Putamen (tissue), 1 donor: ENCODE measurements around the gene NAA60.

Experiments used
- DNase-seq: peaks from one replicate; pipeline ENCODE4 v3.0.0-alpha.2; 2016; ENCODE audit warnings: low spot score

The NAA60 gene

DNA sequence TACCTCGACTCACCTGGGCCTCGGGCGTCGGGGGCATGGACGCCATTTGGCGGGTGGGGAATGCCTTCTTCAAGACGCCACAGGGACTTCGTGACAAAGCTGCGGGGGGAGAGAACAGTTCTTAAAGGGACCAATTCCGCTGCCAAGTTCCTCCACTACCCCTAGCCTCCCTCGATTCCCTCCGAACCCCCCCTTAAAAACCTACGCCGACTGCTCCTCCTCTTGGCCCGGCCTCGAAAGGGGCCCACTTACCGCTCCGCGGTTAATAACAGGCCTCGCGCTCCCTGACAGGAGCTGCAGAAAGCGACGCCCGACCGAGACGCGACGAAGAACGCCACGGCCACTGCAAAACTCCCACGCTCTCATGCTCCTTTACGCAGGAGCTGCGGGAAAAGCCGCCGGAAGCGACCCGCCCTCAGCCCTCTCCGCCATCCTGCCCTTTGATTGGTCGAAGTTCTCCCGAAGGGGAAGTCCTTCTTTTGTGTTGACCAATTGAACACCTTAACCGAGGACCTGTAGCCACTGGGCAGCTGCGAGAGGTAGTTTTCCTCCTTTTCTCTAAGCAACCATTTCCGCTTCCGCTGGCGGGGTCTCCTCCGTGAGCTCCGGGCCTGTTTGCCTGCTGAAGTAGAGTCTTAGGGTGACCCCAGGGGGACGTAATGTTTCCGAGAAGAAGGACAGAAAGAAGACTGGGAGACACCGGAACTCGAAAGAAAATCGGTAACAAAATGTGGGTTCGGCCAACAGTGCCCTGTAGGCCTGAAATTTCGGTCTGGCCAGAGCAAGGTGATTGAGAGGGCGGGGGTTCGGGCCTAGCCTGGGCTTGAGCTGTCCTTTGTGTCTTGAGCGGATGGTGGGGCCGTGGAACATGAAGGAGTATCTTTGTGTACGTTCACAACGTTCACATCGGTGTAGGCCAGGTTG lies at the start of gene NAA60, which contains the start of gene ZNF597:
Gene NAA60 (plus strand): TSS at position 573 of the 924 bp plus-strand sequence. CDS start 32,548 bp downstream, outside the sequence.
Gene ZNF597 (minus strand): TSS at position 397 of the 924 bp plus-strand sequence. CDS start 351 bp downstream, at position 46.
- peak; percentile 89 for DNase-seq

DNA sequence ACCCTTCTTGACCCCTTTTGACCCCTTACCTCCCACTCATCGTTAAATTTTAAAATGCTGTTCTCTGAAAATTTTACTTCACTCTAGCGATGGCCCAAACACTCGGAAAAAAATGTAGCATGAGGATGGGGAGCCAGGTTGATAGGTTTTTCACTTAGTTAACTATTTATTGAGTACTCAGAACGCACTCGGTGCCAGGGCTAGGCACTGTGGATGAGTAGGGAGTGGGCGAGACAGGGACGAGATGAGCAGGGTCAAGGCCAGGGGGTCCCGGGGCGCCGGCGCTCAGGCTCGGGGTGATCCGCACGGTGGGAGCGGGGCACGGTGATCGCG lies 43.1 kb upstream of the NAA60 start:
- DNase-seq: no peak

DNA sequence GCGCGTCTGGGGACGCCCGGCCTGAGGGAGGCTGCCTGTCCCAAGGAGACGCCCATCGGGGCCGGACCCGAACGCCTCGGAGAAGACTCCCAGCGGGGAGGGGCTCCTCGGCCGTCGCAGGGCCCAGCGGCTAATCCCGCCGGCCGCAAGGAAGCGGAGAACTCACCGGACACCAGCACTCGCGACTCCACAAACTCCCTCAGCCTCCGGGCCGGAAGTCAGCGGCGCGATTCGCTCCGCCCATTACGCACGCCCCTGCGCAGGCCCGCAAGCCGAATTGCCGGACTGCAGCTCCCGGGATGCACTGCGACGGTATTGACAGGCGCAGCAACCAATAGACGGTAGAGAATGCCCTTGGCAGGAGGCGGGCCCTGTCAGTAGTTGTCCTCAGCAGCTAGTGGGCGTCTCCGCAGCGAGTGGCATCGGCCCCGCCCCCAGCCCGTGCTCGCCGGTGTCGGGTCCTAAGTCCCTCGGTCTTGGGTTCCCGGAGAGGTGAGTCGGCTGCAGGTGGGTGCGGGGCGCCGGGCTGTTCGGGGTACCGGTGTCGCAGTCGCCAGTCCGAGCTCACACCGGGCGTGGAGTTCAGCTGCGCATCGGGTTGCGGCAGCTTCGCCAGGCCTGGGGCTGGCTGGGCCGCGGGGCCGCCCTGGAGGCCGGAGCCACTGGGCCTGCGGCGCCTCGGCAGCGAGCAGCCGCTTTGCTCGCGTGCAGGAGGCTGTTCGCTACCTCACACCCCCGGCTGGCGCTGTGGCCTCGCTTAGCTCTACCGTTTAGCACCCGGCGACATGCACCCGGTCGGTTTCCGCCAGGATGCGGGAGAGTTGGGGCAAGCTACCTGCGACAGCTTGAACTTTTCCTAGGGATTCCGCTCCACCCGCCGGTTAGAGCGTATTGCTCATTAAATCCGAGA lies 42.4 kb upstream of the NAA60 start, which contains the start of the genes ZNF174 and ZSCAN32:
Gene ZNF174 (plus strand): TSS at position 437 of the 910 bp plus-strand sequence. CDS start 790 bp downstream, outside the sequence.
Gene ZSCAN32 (minus strand): TSS at position 226 of the 910 bp plus-strand sequence. CDS start 3,447 bp downstream, outside the sequence.
- peak; percentile 98 for DNase-seq

DNA sequence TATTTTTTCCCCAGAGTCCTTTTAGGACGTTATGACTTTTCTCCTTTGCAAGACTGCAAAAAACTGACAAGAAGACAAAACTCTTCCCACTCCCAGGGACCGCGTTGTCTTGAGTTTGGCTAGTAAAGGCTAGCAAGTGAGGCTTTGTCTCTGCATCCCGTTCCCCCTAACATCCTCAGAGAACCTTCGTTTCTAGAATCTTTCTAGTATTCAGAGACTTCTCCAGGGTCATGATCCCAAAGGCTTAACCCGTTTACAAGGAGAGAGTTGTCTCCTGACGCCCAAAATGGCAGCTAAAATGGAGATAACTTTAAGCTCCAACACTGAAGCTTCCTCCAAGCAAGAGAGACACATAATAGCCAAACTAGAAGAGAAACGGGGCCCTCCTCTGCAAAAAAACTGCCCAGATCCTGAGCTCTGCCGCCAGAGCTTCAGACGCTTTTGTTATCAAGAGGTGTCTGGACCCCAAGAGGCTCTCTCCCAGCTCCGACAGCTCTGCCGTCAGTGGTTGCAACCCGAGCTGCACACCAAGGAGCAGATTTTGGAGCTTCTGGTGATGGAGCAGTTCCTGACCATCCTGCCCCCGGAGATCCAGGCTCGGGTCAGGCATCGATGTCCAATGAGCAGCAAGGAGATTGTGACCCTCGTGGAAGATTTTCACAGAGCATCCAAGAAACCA lies 41.6 kb upstream of the NAA60 start:
- DNase-seq: no peak

DNA sequence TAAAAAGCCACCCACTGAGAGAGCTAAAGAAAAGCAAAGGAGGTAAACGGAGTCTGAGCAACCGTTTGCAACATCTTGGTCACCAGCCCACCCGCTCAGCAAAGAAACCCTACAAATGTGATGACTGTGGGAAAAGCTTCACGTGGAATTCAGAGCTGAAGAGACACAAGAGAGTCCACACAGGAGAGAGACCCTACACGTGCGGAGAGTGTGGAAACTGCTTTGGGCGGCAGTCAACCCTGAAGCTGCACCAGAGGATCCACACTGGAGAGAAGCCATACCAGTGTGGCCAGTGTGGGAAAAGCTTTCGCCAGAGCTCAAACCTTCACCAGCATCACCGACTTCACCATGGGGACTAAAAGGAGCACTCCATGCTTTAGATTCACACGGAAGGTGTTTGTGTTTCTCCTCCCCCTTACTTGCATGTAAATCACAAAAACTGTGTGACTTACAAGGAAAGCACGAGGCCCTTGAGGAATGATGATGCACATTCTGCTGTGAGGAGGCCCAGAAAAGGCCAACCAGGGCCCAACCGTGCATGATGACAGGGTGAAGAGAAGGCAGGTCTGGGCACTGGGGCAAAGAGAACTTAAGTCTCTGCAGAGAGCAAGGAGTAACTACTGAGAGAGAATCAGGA lies 34.8 kb upstream of the NAA60 start:
- no peak for DNase-seq

DNA sequence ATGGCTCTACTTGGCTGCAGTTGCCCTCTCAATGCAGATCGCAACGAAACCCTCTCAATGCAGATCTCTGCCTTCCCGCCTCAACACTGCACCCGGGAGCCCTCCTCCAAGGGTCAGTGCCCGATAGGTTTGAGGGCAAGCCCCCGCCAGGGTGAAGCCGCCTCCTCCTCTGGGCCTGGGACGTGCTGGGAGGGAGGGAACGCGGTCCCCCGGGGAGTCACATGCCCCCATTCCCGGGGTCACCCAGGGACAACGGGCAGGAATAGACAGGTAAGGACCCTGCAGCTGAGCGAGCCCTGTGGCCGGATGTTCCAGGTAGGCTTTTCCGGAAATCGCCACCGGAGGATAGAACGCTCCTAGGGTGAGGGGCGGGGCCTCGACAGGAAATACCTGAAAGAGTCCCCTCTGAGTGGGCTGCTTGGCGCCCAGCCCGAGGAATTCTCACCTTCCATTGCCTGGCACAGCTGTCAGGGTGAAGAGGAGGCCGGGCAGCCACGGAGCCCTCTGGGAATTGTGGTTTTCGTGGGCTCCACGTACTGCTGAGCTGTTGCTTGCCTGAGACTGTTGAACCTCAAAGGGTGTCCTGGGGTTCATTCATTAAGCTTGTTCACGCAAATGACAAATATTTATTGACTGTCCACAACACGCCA lies 29.6 kb upstream of the NAA60 start:
- DNase-seq: no peak

DNA sequence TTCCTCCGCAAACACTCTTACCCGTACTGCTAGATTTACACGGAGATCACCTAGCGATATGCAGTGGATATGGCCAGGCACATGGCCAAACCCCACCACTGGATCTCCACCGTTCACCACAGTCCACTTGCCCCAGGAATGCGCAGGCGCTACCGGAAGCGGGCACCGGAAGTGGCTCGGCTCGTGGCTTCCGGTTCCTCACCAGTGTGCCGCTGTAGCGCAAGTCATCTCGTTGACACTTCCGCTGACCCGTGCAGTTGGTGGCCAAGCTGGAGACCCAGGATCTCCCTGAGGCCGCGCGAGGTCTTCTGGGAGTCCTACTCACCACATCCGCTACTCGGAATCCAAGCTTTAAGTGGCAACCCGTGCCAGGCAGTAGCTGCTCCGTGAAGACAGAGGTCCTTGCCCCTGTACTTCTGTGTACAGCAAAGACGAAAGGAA lies 11.7 kb upstream of the NAA60 start:
- peak; percentile 26 for DNase-seq

DNA sequence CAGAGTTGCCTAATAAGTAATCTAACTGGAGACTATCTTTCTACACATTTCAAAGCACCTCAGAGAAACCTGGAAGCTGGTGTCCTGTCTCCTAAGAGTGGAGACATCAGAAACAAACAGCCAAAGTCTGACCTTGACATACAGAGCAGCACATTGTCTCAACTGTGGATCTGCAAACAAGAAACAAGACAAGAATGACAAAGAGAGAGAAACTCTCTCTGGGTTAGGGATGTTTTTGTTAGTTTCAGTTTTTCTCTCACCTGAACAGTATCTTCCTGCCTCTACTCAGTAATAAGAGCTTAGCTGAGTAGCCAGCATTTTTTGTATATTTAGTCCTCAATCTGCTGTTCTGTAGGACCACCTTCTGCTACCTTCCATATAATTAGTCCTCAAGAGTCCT lies 9.1 kb upstream of the NAA60 start:
- no peak for DNase-seq

DNA sequence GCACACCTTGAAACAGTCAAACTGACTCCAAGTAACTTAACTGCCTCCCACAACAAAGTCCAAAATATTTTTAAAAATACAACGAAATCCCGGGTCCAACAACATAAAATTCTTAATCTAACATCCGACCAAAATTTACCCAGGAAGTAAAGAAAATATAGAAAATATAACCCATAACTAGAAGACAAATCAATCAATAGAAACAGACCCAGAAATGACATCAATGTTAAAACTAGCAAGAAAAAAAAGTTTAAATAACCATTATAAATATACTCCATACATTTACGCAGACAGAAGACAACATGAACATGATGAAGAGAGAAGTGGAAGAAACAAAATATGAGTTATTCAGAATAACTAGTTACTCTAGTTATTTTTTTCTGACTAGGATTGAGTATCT lies 3.8 kb upstream of the NAA60 start:
- DNase-seq: no peak

DNA sequence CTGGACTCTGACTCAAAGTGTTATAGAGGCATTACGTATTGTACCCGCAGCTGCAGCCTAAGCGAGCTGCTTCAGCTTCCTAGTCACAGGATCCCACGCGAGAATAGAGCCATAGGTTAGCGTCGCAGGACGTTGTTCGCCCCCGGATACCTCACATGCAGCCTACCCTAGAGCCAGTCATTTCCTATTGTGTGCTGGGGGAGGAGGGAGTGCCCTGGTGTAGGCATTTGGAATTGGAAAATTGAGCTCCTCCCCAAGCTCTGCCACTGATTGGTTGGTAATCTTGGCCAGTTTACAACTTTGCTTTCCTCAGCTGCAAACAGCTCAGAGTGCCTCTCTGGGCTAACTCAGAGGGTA lies 530 bp downstream of the NAA60 start:
- DNase-seq: peak; percentile 50

DNA sequence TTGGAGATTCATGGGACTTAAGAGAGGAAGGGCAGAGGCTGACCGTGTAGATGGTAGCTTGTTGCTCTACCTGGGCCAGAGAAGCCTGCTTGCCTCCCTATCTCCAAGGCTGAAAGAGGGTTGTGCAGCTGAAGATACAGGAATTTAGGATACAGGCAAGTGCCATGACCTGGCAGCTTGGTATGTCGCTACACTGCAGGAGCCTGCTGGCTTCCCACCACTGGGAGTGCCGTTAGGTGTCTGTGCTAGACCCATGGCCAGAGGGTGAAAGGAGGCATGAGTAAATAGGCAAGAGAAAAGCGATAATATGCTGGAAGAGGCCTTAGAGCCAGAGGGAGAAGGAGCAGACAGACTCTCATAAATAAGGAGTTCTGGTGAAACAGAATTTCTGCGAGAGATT lies 10.6 kb downstream of the NAA60 start:
- no peak for DNase-seq

DNA sequence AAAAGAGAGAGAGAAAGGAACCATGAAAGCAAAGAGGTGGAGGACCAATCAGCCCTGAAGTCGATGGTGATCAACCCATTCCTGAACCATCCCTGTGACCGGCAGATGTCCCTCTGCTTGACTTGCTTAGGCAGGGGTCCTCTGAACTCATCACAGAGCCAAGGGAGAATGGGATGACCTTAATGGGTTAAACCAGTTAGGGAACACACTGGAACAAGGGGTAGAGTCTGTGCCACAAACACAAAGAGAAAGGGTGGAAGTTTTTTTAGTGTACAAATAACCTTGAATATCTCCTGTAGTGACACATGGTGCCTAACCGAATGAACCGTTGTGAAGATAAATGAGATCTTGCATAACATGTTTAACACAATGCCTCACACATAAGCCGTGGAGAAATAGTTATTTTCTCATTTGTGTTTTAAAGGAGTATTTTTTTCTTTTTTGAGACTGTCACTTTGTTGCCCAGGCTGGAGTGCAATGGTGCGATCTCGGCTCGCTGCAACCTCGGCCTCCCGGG lies 11.2 kb downstream of the NAA60 start:
- no peak for DNase-seq

DNA sequence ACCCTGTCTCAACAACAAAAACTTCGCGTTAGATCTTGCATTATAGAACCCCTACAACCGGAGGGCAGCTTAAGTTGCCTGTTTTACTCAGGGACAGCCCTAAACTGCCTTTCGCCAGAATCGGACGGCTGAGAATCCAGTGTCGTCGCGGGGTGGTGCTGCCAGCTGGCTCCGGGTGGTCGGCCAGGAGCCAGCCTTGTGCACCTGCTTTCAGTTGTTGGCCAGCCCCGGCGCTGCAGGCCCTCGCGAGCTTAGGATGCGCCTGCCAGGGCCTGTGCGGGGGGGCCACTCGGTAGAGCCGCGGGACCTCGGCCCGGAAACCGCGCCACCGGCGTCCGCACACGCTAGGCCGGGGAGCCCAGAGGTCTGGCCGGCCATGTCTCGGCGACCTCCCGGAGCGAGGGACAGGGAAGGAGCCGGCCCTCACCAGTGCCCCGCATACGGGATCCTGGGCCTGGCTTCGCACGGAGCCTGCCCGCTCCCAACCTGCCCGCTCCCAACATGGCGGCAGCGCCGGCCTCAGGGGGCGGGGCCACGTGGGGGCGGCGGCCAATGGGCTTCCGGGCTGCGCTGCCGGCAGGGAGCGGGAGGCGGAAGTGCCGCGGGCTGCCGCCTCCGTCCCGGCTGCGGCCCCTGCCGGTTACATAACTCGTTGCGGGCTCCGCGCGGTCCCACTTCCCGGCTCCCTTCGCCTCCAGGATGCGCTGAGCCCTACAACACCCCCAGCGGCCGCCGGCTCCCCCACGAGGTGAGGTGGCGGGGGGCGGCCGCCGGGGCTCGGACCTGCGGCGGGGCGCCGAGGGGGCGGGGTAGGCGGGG lies 14.2 kb downstream of the NAA60 start:
- peak; percentile 91 for DNase-seq

DNA sequence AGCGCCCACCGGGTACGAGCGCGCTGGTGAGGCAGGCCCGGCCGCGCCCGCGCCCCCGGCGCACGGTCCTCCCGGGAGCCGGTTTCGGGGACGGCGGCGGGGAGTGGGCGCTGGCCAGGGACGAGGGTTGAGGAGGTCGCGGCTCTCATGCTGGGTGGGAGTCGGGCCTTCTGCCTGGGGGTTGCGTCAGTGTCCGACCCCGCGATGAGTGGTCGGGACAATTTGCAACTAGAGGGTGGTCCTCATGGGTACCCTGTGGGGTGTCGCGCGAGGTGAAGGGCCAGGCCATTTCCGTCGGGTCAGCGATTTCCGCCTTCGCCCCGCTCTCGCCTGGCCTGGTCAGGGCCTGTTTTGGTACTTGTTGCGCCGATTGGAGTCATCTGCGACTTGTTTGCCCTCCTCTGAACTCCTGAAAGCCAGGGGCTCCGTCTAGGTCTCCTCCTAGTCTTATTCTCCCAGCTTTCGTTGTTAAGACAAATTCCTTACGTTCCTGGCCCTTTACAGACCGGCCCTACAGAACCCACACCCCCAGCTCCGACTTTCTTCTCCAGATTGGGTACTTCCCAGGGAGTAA lies 14.9 kb downstream of the NAA60 start:
- DNase-seq: no peak

DNA sequence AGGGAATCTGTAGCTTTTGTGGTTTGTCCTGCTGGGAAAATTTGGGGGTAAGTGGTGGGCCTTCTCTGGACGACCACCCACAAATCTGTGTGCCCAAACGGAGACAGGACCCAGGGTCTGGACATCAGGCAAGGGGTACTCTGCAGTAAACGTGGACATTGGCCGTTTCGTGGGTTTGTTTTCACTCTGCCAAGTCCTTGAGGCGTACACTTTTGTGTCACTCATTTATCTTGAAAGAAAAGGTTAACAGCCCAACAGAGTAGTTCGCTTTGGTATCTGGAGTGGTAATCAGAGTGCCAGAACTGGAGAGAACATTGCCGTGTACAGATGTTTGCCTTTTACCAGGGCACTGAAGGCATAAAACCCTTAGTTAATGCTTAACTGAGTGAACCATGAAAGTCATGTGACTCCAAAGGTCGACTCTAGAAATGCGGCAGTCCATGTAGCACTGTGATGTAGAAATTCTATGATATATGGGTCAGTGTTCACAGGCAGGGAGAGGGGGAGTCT lies 15.4 kb downstream of the NAA60 start:
- DNase-seq: no peak

DNA sequence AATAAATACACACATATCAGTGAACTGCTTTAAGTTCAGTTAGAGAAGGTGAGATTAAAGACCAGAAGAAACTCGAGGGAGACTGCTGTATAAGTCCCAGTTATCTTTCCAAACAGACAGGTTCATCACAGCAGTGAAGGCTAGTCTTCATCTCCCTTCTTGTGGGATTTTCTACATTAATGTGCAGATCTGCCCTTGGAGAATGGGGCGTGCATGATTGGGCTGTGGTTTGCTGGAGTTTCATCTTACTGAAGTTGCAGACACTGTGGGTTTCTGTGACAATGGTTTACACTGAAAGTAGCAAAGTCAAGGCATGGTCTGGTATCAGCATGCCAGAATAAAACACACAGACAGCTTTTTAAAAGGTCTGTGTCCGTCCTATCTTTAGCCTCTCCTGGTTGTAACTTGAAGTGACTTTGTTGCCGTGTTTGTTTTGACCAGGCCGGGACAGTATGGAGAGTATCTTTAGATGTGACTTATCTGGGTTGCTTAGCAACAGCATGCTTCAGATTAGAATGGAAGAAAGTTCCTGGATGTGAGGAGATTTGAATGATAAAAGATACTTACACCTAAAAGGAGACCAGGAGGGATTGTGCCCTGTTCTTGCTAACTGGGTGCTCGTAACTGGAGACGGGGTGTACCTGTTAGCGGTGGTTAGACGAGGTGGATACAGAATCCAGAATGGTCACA lies 16.1 kb downstream of the NAA60 start:
- DNase-seq: no peak

DNA sequence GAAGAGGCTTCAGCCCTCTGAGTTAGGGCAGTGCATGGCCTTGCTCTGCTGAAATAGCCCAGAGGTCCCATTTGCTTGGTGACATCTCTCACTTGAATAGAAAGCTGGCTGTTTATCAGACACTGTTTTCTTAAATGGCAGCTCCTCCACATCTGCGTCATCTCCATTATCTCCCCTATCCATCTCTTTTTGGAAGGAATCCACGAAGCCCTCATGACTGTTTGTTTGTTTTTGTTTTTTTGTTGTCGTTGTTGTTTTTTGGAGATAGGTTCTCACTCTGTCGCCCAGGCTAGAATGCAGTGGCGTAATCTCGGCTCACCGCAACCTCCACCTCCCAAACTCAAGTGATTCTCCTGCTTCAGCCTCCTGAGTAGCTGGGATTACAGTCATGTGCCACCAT lies 16.6 kb downstream of the NAA60 start:
- no peak for DNase-seq

DNA sequence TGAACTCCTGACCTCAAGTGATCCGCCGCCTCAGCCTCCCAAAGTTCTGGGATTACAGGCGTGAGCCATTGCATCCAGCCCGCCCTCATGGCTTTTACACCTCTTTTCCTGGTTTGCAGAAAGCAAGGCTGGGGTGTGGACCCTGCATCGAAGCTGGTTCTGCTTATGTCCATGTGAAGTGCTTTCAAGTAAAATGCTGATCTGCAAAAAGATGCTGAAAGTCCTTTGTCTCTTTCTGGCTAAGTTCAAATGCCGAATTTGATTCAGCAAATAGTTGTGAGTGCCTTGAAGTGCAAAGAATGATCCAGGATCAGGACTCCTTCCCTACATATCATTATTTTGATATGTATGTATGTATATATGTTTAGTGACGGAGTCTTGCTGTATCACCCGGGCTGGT lies 17.1 kb downstream of the NAA60 start:
- no peak for DNase-seq

DNA sequence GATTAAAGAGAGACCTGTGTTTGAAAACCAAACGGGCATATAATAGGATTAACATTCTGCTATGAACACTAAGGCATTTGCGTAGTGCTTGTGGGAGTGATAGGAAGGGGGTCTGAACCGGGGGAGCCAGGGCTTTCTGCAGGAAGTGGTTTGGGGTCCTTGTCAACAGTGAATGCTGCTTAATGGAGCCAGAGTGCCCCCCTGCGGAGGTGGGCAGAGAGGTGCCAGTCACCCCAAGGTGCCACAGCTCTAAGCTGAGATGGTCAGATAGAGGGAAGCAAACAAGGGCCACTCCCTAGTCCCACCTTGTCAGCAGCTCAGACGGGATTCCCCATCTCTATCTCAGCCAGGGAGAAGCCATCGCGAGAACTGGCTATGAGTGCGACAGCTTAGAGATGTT lies 17.7 kb downstream of the NAA60 start:
- DNase-seq: no peak
